GM18526 (cell line): Measurements from ENCODE around the gene KMO.

ENCODE experiments used
- POLR2A ChIP-seq: IDR thresholded peaks from 3 replicates; pipeline ENCODE4 v1.6.1; 2011; ENCODE audit not compliant: insufficient read length; ENCODE audit errors: extremely low read depth

KMO gene

GRCh38 chr1:241560146-241560848, 28.1 kb downstream of the KMO start:
- no peak for TF ChIP-seq POLR2A

- TF ChIP-seq POLR2A, result no peak
These were observed 28.6 kb downstream of the KMO start for GRCh38 chr1:241560849-241561187.

GRCh38 chr1:241569848-241570247, 37.7 kb downstream of the KMO start:
- TF ChIP-seq POLR2A, result no peak

GRCh38 chr1:241574154-241574553, 42.0 kb downstream of the KMO start:
- no peak for TF ChIP-seq POLR2A

- no peak for TF ChIP-seq POLR2A
These were observed 47.3 kb downstream of the KMO start for GRCh38 chr1:241579434-241579833.

- no peak for TF ChIP-seq POLR2A
These were observed 50.7 kb downstream of the KMO start for GRCh38 chr1:241582921-241583321.

GRCh38 chr1:241586905-241587512, 54.8 kb downstream of the KMO start:
- TF ChIP-seq POLR2A, result no peak

GRCh38 chr1:241589521-241589920, 57.3 kb downstream of the KMO start:
- no peak for TF ChIP-seq POLR2A

GRCh38 chr1:241590719-241591118, 58.5 kb downstream of the KMO start:
- TF ChIP-seq POLR2A, result no peak

- no peak for TF ChIP-seq POLR2A
These were observed 59.1 kb downstream of the KMO start for GRCh38 chr1:241591317-241591716.

GRCh38 chr1:241591736-241592135, 59.6 kb downstream of the KMO start:
- no peak for TF ChIP-seq POLR2A

GRCh38 chr1:241592273-241592958, 60.2 kb downstream of the KMO start:
- TF ChIP-seq POLR2A, result no peak

GRCh38 chr1:241593186-241593585, 61.0 kb downstream of the KMO start:
- TF ChIP-seq POLR2A, result no peak

GRCh38 chr1:241596633-241597032, 64.5 kb downstream of the KMO start:
- no peak for TF ChIP-seq POLR2A

GRCh38 chr1:241598249-241598648, 66.1 kb downstream of the KMO start:
- no peak for TF ChIP-seq POLR2A

GRCh38 chr1:241600496-241600901, 68.3 kb downstream of the KMO start:
- TF ChIP-seq POLR2A, result no peak
